Trophoblast cell (in vitro differentiated cells and primary cell): Measurements from ENCODE around the gene FBXO8.

Source experiments
- DNase-seq, 2 donors: peaks; one replicate each; pipeline ENCODE4 v3.0.0-alpha.2; 2016
- H2AFZ ChIP-seq: 2 replicates; pipeline ENCODE4 v1.6.1; 2013; ENCODE audit warnings: low read length, moderate library complexity, mild to moderate bottlenecking; ENCODE audit not compliant: insufficient read depth, poor library complexity
- H2AK5ac ChIP-seq: 2 replicates; pipeline ENCODE4 v1.6.1; 2013; ENCODE audit warnings: mild to moderate bottlenecking, low read length
- H2BK120ac ChIP-seq: 2 replicates; pipeline ENCODE4 v1.6.1; 2013; ENCODE audit warnings: low read length, mild to moderate bottlenecking, moderate library complexity; ENCODE audit not compliant: insufficient read depth, poor library complexity
- H2BK12ac ChIP-seq: 2 replicates; pipeline ENCODE4 v1.6.1; 2013; ENCODE audit warnings: mild to moderate bottlenecking, low read length, moderate library complexity
- H2BK5ac ChIP-seq: 2 replicates; pipeline ENCODE4 v1.6.1; 2013; ENCODE audit warnings: low read length, low read depth, moderate library complexity, mild to moderate bottlenecking; ENCODE audit not compliant: poor library complexity
- H3K14ac ChIP-seq: 2 replicates; pipeline ENCODE4 v1.6.1; 2013; ENCODE audit warnings: mild to moderate bottlenecking, low read length
- H3K18ac ChIP-seq: 2 replicates; pipeline ENCODE4 v1.6.1; 2013; ENCODE audit warnings: mild to moderate bottlenecking, low read length
- H3K23ac ChIP-seq: 2 replicates; pipeline ENCODE4 v1.6.1; 2013; ENCODE audit warnings: low read length
- H3K27ac ChIP-seq: 2 replicates; pipeline ENCODE4 v1.5.1; 2013; ENCODE audit warnings: low read depth, mild to moderate bottlenecking, inconsistent platforms, low read length, moderate library complexity
- H3K27me3 ChIP-seq: 2 replicates; pipeline ENCODE4 v1.6.1; 2013; ENCODE audit warnings: inconsistent platforms, mild to moderate bottlenecking, low read length, moderate library complexity; ENCODE audit not compliant: insufficient read depth
- H3K36me3 ChIP-seq, 2 experiments: 1 replicate in 1 of 2; 2 replicates in 1 of 2; pipeline ENCODE4 v1.6.1; 2013; ENCODE audit warnings: low read length in 2 of 2, mild to moderate bottlenecking in 2 of 2, moderate library complexity in 1 of 2; ENCODE audit not compliant: insufficient read depth in 2 of 2, control insufficient read depth in 1 of 2
- H3K4ac ChIP-seq: 2 replicates; pipeline ENCODE4 v1.6.1; 2013; ENCODE audit warnings: low read depth, mild to moderate bottlenecking, low read length, moderate library complexity
- H3K4me1 ChIP-seq, 2 experiments: 1 replicate in 1 of 2; 2 replicates in 1 of 2; pipeline ENCODE4 v1.6.1; 2013; ENCODE audit warnings: low read length in 2 of 2, mild to moderate bottlenecking in 2 of 2, moderate library complexity in 1 of 2; ENCODE audit not compliant: insufficient read depth in 2 of 2, control insufficient read depth in 1 of 2
- H3K4me2 ChIP-seq: 2 replicates; pipeline ENCODE4 v1.6.1; 2013; ENCODE audit warnings: inconsistent platforms, mild to moderate bottlenecking, low read length, moderate library complexity
- H3K4me3 ChIP-seq: 2 replicates; pipeline ENCODE4 v1.5.1; 2013; ENCODE audit warnings: mild to moderate bottlenecking, low read depth, low read length, inconsistent platforms
- H3K79me1 ChIP-seq: one replicate; pipeline ENCODE4 v1.6.1; 2013; ENCODE audit warnings: low read length
- H3K79me2 ChIP-seq: 2 replicates; pipeline ENCODE4 v1.6.1; 2013; ENCODE audit warnings: low read length, mild to moderate bottlenecking; ENCODE audit not compliant: control insufficient read depth, insufficient read depth, poor library complexity
- H3K9ac ChIP-seq: 2 replicates; pipeline ENCODE4 v1.6.1; 2013; ENCODE audit warnings: mild to moderate bottlenecking, low read length
- H3K9me3 ChIP-seq: 2 replicates; pipeline ENCODE4 v1.6.1; 2013; ENCODE audit warnings: low read depth, mild to moderate bottlenecking, control low read depth, inconsistent platforms, low read length; ENCODE audit not compliant: insufficient read depth
- H4K12ac ChIP-seq: 2 replicates; pipeline ENCODE4 v1.6.1; 2013; ENCODE audit warnings: low read depth, mild to moderate bottlenecking, low read length, moderate library complexity
- H4K8ac ChIP-seq: 2 replicates; pipeline ENCODE4 v1.6.1; 2013; ENCODE audit warnings: low read depth, mild to moderate bottlenecking, low read length, moderate library complexity
- H4K91ac ChIP-seq: one replicate; pipeline ENCODE4 v1.6.1; 2013; ENCODE audit warnings: low read depth, mild to moderate bottlenecking, low read length, moderate library complexity
- WGBS: extraction: QIAGEN DNeasy Blood & Tissue Kit; methylation state at CpG from one replicate; pipeline ENCODE4 v1.1.7; 2013; ENCODE audit warnings: missing lambda C conversion rate; ENCODE audit not compliant: insufficient read length, insufficient coverage; ENCODE audit errors: extremely low coverage; 5-methylcytosine and 5-hydroxymethylcytosine counted together

Gene FBXO8

DNA sequence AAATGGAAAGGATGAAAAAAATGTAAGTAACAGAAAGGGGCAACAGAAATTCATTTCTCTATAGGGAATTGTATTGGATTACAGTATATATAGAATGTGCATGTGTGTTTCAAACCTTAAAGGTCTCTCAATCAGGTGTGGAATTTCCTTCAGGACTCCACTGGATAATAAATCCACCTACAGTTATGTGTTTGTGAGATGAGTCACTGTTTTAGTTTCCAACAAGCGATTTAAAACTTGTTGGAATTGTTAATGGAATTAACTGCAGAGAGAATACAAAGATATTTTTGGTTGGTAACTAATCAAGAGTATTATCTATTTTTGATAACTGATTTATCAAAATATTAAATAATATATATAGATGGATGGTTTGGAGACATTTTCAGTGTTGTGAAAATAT, 33.1 kb upstream of the FBXO8 start:
- H3K79me2 ChIP-seq: no peaks in the 10 kb centered on the region
- H2AFZ ChIP-seq: no peak overlapping the region
- no peak overlapping the region for H4K91ac ChIP-seq
- no peak overlapping the region for H2BK120ac ChIP-seq
- no peak overlapping the region for H3K18ac ChIP-seq
- H3K27me3 ChIP-seq: no peaks in the 10 kb centered on the region
- no peak overlapping the region for H3K9ac ChIP-seq
- H4K8ac ChIP-seq: no peak overlapping the region
- DNase-seq: peak in 1 of 2 donors; percentile 14
- H3K4me1 ChIP-seq: no peaks in the 10 kb centered on the region
- no peak overlapping the region for H2BK12ac ChIP-seq
- no CpG with 5 or more reads among the region's 1 CpG for WGBS
- no peak overlapping the region for H2BK5ac ChIP-seq
- H3K23ac ChIP-seq: no peak overlapping the region
- no peaks in the 10 kb centered on the region for H3K79me1 ChIP-seq
- H2AK5ac ChIP-seq: no peak overlapping the region
- no peak overlapping the region for H3K4me3 ChIP-seq
- no peak overlapping the region for H3K4me2 ChIP-seq
- no peak overlapping the region for H3K4ac ChIP-seq
- no peak overlapping the region for H3K27ac ChIP-seq
- H3K14ac ChIP-seq: no peak overlapping the region
- no peaks in the 10 kb centered on the region for H3K9me3 ChIP-seq
- no peak overlapping the region for H4K12ac ChIP-seq
- peaks cover 2 to 3% of the 10 kb centered on the region in 2 experiments for H3K36me3 ChIP-seq

DNA sequence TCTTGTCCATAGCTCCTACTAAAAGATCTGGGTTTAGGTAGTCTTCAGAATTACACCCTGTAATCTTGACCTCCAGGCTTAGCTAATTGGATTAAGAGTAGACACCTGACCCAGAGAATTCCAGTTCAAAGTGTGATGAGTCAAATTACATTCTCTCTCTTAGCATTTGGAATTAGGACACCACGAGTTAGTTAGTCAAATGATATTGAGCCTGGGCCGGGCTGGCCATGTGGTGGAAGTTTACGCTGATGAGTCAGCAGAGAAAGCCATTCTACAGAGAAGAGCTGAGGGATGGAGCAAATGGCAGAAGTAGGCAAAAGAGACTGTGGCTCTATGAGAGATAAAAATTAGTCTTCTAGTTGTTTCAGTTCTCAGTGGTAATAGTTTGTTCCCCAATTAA, 31.3 kb upstream of the FBXO8 start:
- Histone ChIP-seq H3K4ac (no peak overlapping the region), H3K4me3 (no peak overlapping the region), H2AK5ac (no peak overlapping the region), H2BK5ac (no peak overlapping the region), H4K12ac (no peak overlapping the region), H3K18ac (no peak overlapping the region), H3K27ac (no peak overlapping the region), H3K9ac (no peak overlapping the region), H2BK120ac (no peak overlapping the region), H3K4me2 (no peak overlapping the region), H3K27me3 (no peaks in the 10 kb centered on the region), H4K91ac (no peak overlapping the region), H3K79me1 (no peaks in the 10 kb centered on the region), H4K8ac (no peak overlapping the region), H3K4me1 (no peaks in the 10 kb centered on the region), H2BK12ac (no peak overlapping the region), H3K79me2 (no peaks in the 10 kb centered on the region), H3K23ac (no peak overlapping the region), H3K36me3 (peaks cover 2 to 3% of the 10 kb centered on the region in 2 experiments), H3K9me3 (no peaks in the 10 kb centered on the region), H3K14ac (no peak overlapping the region), H2AFZ (no peak overlapping the region)
- no CpG with 5 or more reads among the region's 3 CpGs for WGBS
- DNase-seq: peak; percentile 8 to 34

DNA sequence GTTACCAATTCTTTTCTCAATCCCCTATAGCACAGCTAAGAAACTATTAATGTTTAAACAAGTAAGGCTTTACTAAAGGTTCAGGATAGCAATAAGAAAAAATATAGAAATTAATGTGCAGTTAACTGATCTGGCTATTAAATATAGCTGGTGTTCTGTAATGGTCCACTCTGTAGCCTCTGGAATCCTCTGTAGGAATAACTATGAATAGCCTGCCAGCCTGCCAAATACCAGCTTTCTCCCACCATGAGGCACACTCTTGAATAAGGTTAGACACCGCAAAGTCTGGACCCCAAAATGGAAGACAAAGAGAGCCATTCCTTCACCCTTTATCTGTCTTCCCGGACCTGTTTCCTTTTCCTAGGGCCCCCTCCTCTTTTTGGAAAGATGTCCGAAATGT, 30.8 kb upstream of the FBXO8 start:
- Histone ChIP-seq H3K36me3 (peaks cover 2 to 3% of the 10 kb centered on the region in 2 experiments), H3K79me1 (no peaks in the 10 kb centered on the region), H3K4me3 (no peak overlapping the region), H3K14ac (no peak overlapping the region), H3K23ac (no peak overlapping the region), H3K27me3 (no peaks in the 10 kb centered on the region), H3K9ac (no peak overlapping the region), H3K9me3 (no peaks in the 10 kb centered on the region), H2BK5ac (no peak overlapping the region), H3K4ac (no peak overlapping the region), H3K4me2 (no peak overlapping the region), H3K27ac (no peak overlapping the region), H4K12ac (no peak overlapping the region), H2BK120ac (no peak overlapping the region), H2AFZ (no peak overlapping the region), H4K91ac (no peak overlapping the region), H3K18ac (no peak overlapping the region), H4K8ac (no peak overlapping the region), H3K79me2 (no peaks in the 10 kb centered on the region), H2BK12ac (no peak overlapping the region), H3K4me1 (no peaks in the 10 kb centered on the region), H2AK5ac (no peak overlapping the region)
- no CpG with 5 or more reads among the region's 3 CpGs for WGBS
- no peak for DNase-seq

DNA sequence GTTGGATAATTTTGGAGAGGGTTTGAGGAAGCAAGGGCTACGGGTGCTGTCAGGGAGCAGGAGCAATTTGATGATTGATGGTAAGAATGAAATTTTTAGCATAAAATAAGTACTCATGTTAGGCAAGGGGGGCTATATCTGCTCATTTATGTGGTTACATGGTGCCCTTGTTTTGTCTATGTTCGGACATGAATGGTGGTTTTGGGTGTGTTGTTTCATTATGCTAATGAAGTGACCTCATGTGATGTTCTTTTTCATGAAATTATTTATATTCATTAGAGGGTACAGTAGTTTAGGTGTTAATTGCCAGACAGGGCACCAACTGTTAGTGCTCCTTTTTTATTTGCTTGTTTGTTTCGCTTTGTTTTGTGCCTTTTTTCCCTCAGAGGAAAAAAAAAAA, 29.5 kb upstream of the FBXO8 start:
- Histone ChIP-seq H4K12ac (no peak overlapping the region), H3K14ac (no peak overlapping the region), H3K9ac (no peak overlapping the region), H3K4me3 (no peak overlapping the region), H4K91ac (no peak overlapping the region), H3K27me3 (no peaks in the 10 kb centered on the region), H3K4ac (no peak overlapping the region), H2AK5ac (no peak overlapping the region), H4K8ac (no peak overlapping the region), H3K79me1 (no peaks in the 10 kb centered on the region), H3K4me2 (no peak overlapping the region), H3K23ac (no peak overlapping the region), H3K4me1 (no peaks in the 10 kb centered on the region), H2BK5ac (no peak overlapping the region), H2AFZ (no peak overlapping the region), H3K9me3 (no peaks in the 10 kb centered on the region), H3K18ac (no peak overlapping the region), H3K36me3 (peaks cover 0 to 2% of the 10 kb centered on the region in 2 experiments), H2BK120ac (no peak overlapping the region), H3K27ac (no peak overlapping the region), H3K79me2 (no peaks in the 10 kb centered on the region), H2BK12ac (no peak overlapping the region)
- DNase-seq: no peak
- no CpG with 5 or more reads among the region's 3 CpGs for whole genome bisulfite sequencing
